Gastroesophageal sphincter (tissue), 4 donors: ENCODE measurements around the gene BBS4. TPM values are rescaled to one million over a fixed set of nuclear protein-coding genes. Genes with fewer than 3 reads are reported as not detected.

Experiments
- ATAC-seq: fragments of 150-250 bp; one replicate; pipeline ENCODE4 v1.9.1; 2016; ENCODE audit warnings: mild to moderate bottlenecking, moderate library complexity
- H3K27ac ChIP-seq, 4 donors: fragments of 200-600 bp; sonication (generic) in 3 of 4; 1 replicate in 3 of 4; 2 replicates in 1 of 4; pipeline ENCODE4 v1.5.1; 2016 to 2019
- H3K27me3 ChIP-seq: fragments of 200-600 bp; sonication (generic); one replicate; pipeline ENCODE4 v1.5.1; 2019
- H3K36me3 ChIP-seq, 2 donors: fragments of 200-600 bp; sonication (generic); one replicate each; pipeline ENCODE4 v1.5.1; 2019; ENCODE audit warnings: control low read depth in 1 of 2
- H3K4me1 ChIP-seq, 3 donors: fragments of 200-600 bp; sonication (generic); 1 replicate in 2 of 3; 2 replicates in 1 of 3; pipeline ENCODE4 v1.5.1; 2016 to 2019; ENCODE audit warnings: control low read depth in 2 of 3
- H3K4me3 ChIP-seq, 2 donors: fragments of 200-600 bp; sonication (generic); one replicate each; pipeline ENCODE4 v1.5.1; 2019; ENCODE audit warnings: mild to moderate bottlenecking in 1 of 2, moderate library complexity in 1 of 2
- H3K9me3 ChIP-seq, 3 donors: fragments of 200-600 bp; sonication (generic); one replicate each; pipeline ENCODE4 v1.5.1; 2017 to 2019; ENCODE audit warnings: control low read depth in 2 of 3
- EP300 ChIP-seq: sonication (generic); formaldehyde crosslinking; IDR thresholded peaks from one replicate; pipeline ENCODE4 v1.6.1; 2017; ENCODE audit warnings: antibody characterized with exemption, mild to moderate bottlenecking
- POLR2A ChIP-seq, 2 donors: fragments of 450-650 bp; IDR thresholded peaks; one replicate each; pipeline ENCODE4 v1.6.1; 2017; ENCODE audit warnings: antibody characterized with exemption in 2 of 2, mild to moderate bottlenecking in 2 of 2, moderate library complexity in 1 of 2
- POLR2AphosphoS5 ChIP-seq: sonication (generic); formaldehyde crosslinking; IDR thresholded peaks from one replicate; pipeline ENCODE4 v1.6.1; 2017; ENCODE audit warnings: antibody characterized with exemption
- WGBS, 2 donors: methylation state at CpG; one replicate each; pipeline ENCODE4 v1.1.5; 2018; ENCODE audit warnings: low coverage in 1 of 2; 5-methylcytosine and 5-hydroxymethylcytosine counted together
- total RNA-seq, 4 donors: library from RNA; depleted of rRNA; stranded (reverse); fragments of >200 nt; gene quantifications; one replicate each; pipeline ENCODE4 v1.1.0, GENCODE V29; 2016
- TF ChIP-seq, protein P1 (sequence below), 4 experiments: fragments of 200-600 bp in 2 of 4; fragments of 450-650 bp in 2 of 4; sonication (generic) in 1 of 4; IDR thresholded peaks; one replicate each; pipeline ENCODE4 v1.5.1; 2017 to 2019; ENCODE audit warnings: antibody characterized with exemption in 4 of 4, mild to moderate bottlenecking in 2 of 4, moderate library complexity in 2 of 4

Gene BBS4
- total RNA-seq, 4 donors from 2014 or later = 19.8 to 34.9 (median 26.6) TPM

DNA sequence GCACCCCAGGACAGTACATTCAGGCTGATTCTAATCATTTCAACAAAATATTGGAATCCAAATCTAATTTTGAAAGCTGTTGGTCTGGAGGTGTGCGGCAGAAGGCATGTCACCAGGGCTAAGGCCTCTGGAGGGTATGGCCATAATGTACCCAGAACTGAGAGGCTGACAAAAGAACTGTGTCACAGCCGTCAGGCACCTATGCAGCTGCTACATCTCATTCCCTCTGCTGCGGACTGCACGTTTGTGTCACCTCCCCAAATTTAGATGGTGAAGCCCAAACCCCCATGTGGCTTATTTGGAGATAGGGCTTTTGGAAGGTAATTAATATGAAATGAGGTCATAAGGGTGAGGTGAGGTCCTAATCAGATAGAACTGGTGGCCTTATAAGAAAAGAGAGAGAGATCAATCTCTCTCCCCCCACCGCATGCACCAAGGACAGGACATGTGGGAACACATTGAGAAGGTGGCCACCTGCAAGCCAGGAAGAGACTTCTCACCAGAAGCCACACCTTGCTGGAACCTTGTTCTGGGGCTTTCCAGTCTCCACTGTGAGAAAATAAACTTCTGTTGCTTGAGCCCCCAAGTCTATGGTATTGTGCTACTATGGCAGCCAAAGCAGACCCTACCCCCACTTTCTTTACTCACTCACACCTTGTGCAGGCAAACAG lies 74.7 kb downstream of the BBS4 start:
- H3K9me3 ChIP-seq = no peaks in the 10 kb centered on the region

DNA sequence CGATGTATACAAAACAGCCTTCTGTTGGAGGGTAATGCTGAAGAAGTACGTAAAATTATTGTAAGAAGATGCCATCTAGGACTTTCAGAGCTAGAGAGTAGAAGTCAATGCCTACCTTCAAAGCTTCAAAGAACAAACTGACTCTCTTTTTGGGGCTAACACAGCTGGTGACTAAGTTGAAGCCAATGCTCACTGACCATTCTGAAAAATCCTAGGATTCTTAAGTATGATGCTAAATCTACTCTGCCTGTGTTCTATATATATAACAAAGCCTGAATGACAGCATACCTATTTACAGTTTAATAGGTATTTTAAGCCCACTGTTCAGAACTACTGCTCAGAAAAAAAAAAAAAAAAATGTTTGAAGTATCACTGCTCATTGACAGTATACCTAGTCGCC lies 78.6 kb downstream of the BBS4 start:
- TF ChIP-seq POLR2AphosphoS5 (no peak), EP300 (no peak), POLR2A (IDR thresholded peaks at IDR 0.05) (no peak)
- TF ChIP-seq, protein P1, sequence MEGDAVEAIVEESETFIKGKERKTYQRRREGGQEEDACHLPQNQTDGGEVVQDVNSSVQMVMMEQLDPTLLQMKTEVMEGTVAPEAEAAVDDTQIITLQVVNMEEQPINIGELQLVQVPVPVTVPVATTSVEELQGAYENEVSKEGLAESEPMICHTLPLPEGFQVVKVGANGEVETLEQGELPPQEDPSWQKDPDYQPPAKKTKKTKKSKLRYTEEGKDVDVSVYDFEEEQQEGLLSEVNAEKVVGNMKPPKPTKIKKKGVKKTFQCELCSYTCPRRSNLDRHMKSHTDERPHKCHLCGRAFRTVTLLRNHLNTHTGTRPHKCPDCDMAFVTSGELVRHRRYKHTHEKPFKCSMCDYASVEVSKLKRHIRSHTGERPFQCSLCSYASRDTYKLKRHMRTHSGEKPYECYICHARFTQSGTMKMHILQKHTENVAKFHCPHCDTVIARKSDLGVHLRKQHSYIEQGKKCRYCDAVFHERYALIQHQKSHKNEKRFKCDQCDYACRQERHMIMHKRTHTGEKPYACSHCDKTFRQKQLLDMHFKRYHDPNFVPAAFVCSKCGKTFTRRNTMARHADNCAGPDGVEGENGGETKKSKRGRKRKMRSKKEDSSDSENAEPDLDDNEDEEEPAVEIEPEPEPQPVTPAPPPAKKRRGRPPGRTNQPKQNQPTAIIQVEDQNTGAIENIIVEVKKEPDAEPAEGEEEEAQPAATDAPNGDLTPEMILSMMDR (IDR thresholded peaks at IDR 0.05) = no peak
- Histone ChIP-seq H3K4me1 (no peaks in the 10 kb centered on the region), H3K4me3 (no peak overlapping the region), H3K9me3 (peaks cover 0 to 22% (median 0%) of the 10 kb centered on the region in 3 donors), H3K27ac (no peak overlapping the region), H3K36me3 (peaks cover 0 to 92% of the 10 kb centered on the region in 2 donors), H3K27me3 (no peaks in the 10 kb centered on the region)
- ATAC-seq = no peak
- WGBS, 2 donors = 92 to 98% methylated on average over 3 of the region's 3 CpGs

More for the DNA sequence above, 74.7 kb downstream of the BBS4 start:
- H3K4me1 ChIP-seq = no peaks in the 10 kb centered on the region
- ATAC-seq = no peak
- peaks cover 0 to 95% of the 10 kb centered on the region in 2 donors for H3K36me3 ChIP-seq
- H3K27ac ChIP-seq = no peak overlapping the region
- no peak overlapping the region for H3K4me3 ChIP-seq
- TF ChIP-seq, protein P1 (IDR thresholded peaks at IDR 0.05) = no peak
- TF ChIP-seq POLR2A (IDR thresholded peaks at IDR 0.05) (no peak), EP300 (no peak), POLR2AphosphoS5 (no peak)
- 100% methylated on average over 2 to 3 of the region's 5 CpGs for WGBS, 2 donors
- no peaks in the 10 kb centered on the region for H3K27me3 ChIP-seq

GRCh38 chr15:72766025-72766424 lies 80.0 kb downstream of the BBS4 start:
- Histone ChIP-seq H3K4me1 (no peaks in the 10 kb centered on the region), H3K9me3 (peaks cover 0 to 22% (median 0%) of the 10 kb centered on the region in 3 donors), H3K27ac (no peak overlapping the region), H3K27me3 (no peaks in the 10 kb centered on the region), H3K36me3 (peaks cover 0 to 92% of the 10 kb centered on the region in 2 donors), H3K4me3 (no peak overlapping the region)
- no peak for ATAC-seq
- TF ChIP-seq EP300 (no peak), POLR2A (IDR thresholded peaks at IDR 0.05) (no peak)
- TF ChIP-seq, protein P1 (IDR thresholded peaks at IDR 0.05) = no peak
- WGBS, 2 donors = 100% methylated on average over 1 to 2 of the region's 2 CpGs

GRCh38 chr15:72766780-72767179 lies 80.8 kb downstream of the BBS4 start:
- Histone ChIP-seq H3K27ac (no peak overlapping the region), H3K4me1 (no peaks in the 10 kb centered on the region), H3K9me3 (peaks cover 0 to 22% (median 0%) of the 10 kb centered on the region in 3 donors), H3K36me3 (peaks cover 3 to 92% of the 10 kb centered on the region in 2 donors), H3K27me3 (no peaks in the 10 kb centered on the region), H3K4me3 (no peak overlapping the region)
- TF ChIP-seq POLR2A (IDR thresholded peaks at IDR 0.05) (no peak), EP300 (no peak), POLR2AphosphoS5 (no peak)
- TF ChIP-seq, protein P1 (IDR thresholded peaks at IDR 0.05) = no peak
- 100% methylated on average over 2 of the region's 2 CpGs for WGBS, 2 donors
- no peak for ATAC-seq
